ENCODE measurements around the gene LDAH. TPM values are rescaled to one million over a fixed set of nuclear protein-coding genes. Genes with fewer than 3 reads are reported as not detected.

Gene LDAH
- total and polyA plus RNA-seq, 10 of the 15 experiments (the other 5 are each of a cell fraction or from before 2014, with no cell fraction given): 17.9 to 44.7 (median 30.0) TPM

GRCh38 chr2:20635113-20635510 is 187.8 kb downstream of the LDAH start:
- Histone ChIP-seq H3K4me2 (ENCODE audit: control insufficient read depth, insufficient read depth) (no peak overlapping the region), H2AFZ (ENCODE audit: control insufficient read depth, low read depth, low read length) (no peak overlapping the region), H3K36me3 (ENCODE audit: control insufficient read depth in 2 of 2, insufficient read depth in 2 of 2, low read length in 1 of 2) (no peaks in the 10 kb centered on the region; a peak in 1 of 4 replicates), H3K79me2 (ENCODE audit: control insufficient read depth, insufficient read depth, low read length) (no peaks in the 10 kb centered on the region), H3K4me1 (ENCODE audit: control insufficient read depth, insufficient read depth, low read length) (peaks cover 17% of the 10 kb centered on the region), H3K9ac (ENCODE audit: control insufficient read depth, insufficient read depth, low read length) (no peak overlapping the region), H3K4me3 (no peak overlapping the region), H3K27ac (ENCODE audit: control insufficient read depth, insufficient read depth) (no peak overlapping the region), H3K27me3 (replicated peaks in 1 of 2; ENCODE audit: control insufficient read depth in 2 of 2, insufficient read depth in 2 of 2, low read length in 1 of 2) (no peaks in the 10 kb centered on the region), H3K9me3 (replicated peaks; ENCODE audit: control insufficient read depth, insufficient read depth, low read length) (no peaks in the 10 kb centered on the region), H4K20me1 (ENCODE audit: control insufficient read depth, insufficient read depth) (no peaks in the 10 kb centered on the region)
- no peak for DNase-seq (ENCODE audit: low read depth, low spot score)
- 52% methylated on average over 5 of the region's 5 CpGs for WGBS (ENCODE audit: insufficient coverage, insufficient replicate concordance, low lambda C conversion rate, missing lambda C conversion rate)
- FAIRE-seq: no peak
- ChIA-PET SMC1A (ENCODE audit: uncharacterized antibody, unreplicated experiment) (interaction anchor here (0.9 to 6.0 kb wide), 18 partner anchors 8 to 223 kb away, joined by 3 to 56 read pairs (median 4); partner anchors contain the start of gene RHOB), POLR2A (interaction anchor here (1.2 to 3.3 kb wide), 3 partner anchors 39 to 195 kb away, joined by 4 to 13 read pairs (median 6); no protein-coding TSS in a partner anchor), CTCF (interaction anchor here (0.6 to 7.9 kb wide), 23 partner anchors 8 to 309 kb away, joined by 3 to 119 read pairs (median 3); partner anchors contain the start of genes HS1BP3 and RHOB), RAD21 (ENCODE audit: unreplicated experiment) (interaction anchor here (0.9 to 6.3 kb wide), 9 partner anchors 16 to 292 kb away, joined by 3 to 107 read pairs (median 6); partner anchors contain the start of genes HS1BP3 and RHOB)
- in situ Hi-C loops (cut with MboI): no loop called here
- no peak for ATAC-seq
- intact Hi-C loops (cut with micrococcal nuclease; ENCODE audit: unreplicated experiment): loop anchor here (1.0 kb wide), 2 partner anchors 39 to 192 kb away; no protein-coding TSS in a partner anchor
- no TSS peak for BruUV-seq (replicated peaks)
- TF ChIP-seq KLF5 (IDR thresholded peaks at IDR 0.05; ENCODE audit: partially characterized antibody) (no peak), BHLHE40 (IDR thresholded peaks at IDR 0.05; ENCODE audit: borderline replicate concordance in 1 of 2, low read depth in 2 of 2, low read length in 1 of 2) (no peak), NR2C1 (IDR thresholded peaks at IDR 0.05) (no peak), ZBTB33 (IDR thresholded peaks at IDR 0.05) (no peak), BACH1 (IDR thresholded peaks at IDR 0.05; ENCODE audit: borderline replicate concordance) (no peak), CEBPB (IDR thresholded peaks at IDR 0.05; ENCODE audit: borderline replicate concordance in 1 of 2, low read depth in 2 of 2, low read length in 2 of 2) (no peak), NR2C2 (IDR thresholded peaks at IDR 0.05; ENCODE audit: borderline replicate concordance, control insufficient read depth, insufficient read length, low read depth) (no peak), SIN3A (IDR thresholded peaks at IDR 0.05; ENCODE audit: low read depth, low read length) (no peak), POLR2AphosphoS5 (IDR thresholded peaks at IDR 0.05; ENCODE audit: low read length) (no peak)

Measured in GM12878 (cell line).